Activated CD4-positive, alpha-beta memory T cell treated with anti-CD3 and anti-CD28 coated beads, Interleukin-2, amount 10 ng/mL, durations not matched to agents 7 days and 5 days (primary cell): ENCODE data around the gene NHS. TPM values are rescaled to one million over a fixed set of nuclear protein-coding genes. Genes with fewer than 3 reads are reported as not detected.

Experiments
- CTCF ChIA-PET: fragments of 350-600 bp; sonication (Branson Sonifier 250); formaldehyde crosslinking; loops from one replicate; lab custom pipeline; 2021; ENCODE audit warnings: antibody characterized with exemption, inconsistent platforms; lab: Charles Lee
- POLR2A ChIA-PET: fragments of 350-600 bp; sonication (Branson Sonifier 250); formaldehyde crosslinking; loops from one replicate; lab custom pipeline; 2021; ENCODE audit warnings: antibody characterized with exemption; lab: Charles Lee
- DNase-seq: peaks from one replicate; pipeline ENCODE4 v3.0.0-alpha.2; 2020
- H3K27ac Mint-ChIP-seq: one replicate; pipeline ENCODE4 v1.8.0; 2021; ENCODE audit warnings: mild to moderate bottlenecking, mixed read lengths
- H3K27me3 Mint-ChIP-seq: one replicate; pipeline ENCODE4 v1.8.0; 2021; ENCODE audit warnings: mixed read lengths
- H3K36me3 Mint-ChIP-seq: one replicate; pipeline ENCODE4 v1.8.0; 2021; ENCODE audit warnings: low read depth, mixed read lengths
- H3K4me1 Mint-ChIP-seq: one replicate; pipeline ENCODE4 v1.8.0; 2021; ENCODE audit warnings: mixed read lengths
- H3K4me3 Mint-ChIP-seq: one replicate; pipeline ENCODE4 v1.8.0; 2021; ENCODE audit warnings: mild to moderate bottlenecking, mixed read lengths
- H3K9me3 Mint-ChIP-seq: one replicate; pipeline ENCODE4 v1.8.0; 2021; ENCODE audit warnings: mixed read lengths
- total RNA-seq, 2 experiments: library from RNA; stranded (reverse); gene quantifications; one replicate each; pipeline ENCODE4 v1.2.3, GENCODE V29; 2021

Gene NHS
- total RNA-seq, 2 experiments from 2014 or later, result 0.43 to 0.71 TPM

DNA sequence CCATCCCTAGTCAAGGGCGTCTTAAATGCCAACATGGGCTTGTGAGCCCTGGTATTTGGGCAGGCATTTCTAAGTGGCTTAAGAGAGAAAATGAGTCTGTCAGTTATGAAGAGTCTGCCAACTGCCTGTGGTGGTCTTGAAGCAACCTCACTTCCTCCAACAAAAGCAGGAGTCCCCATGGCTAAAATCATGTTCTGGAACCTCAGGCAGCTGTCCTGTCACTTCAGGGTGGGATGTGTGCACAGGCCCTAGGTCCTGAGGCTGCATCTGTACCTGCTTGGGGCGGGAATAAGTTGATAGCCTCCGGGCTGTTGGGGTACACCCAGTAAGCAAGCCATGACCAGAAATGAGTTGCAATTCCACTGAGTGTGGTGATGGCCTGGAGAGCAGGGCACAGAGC is 247.3 kb downstream of the NHS start:
- H3K27me3 Mint-ChIP-seq, result peaks cover 1% of the 10 kb centered on the region
- no peak overlapping the region for H3K27ac Mint-ChIP-seq
- no peak for DNase-seq
- no peaks in the 10 kb centered on the region for H3K4me1 Mint-ChIP-seq
- no peaks in the 10 kb centered on the region for H3K9me3 Mint-ChIP-seq
- ChIA-PET CTCF (no interaction called here), POLR2A (no interaction called here)
- no peak overlapping the region for H3K4me3 Mint-ChIP-seq
- H3K36me3 Mint-ChIP-seq, result no peaks in the 10 kb centered on the region

DNA sequence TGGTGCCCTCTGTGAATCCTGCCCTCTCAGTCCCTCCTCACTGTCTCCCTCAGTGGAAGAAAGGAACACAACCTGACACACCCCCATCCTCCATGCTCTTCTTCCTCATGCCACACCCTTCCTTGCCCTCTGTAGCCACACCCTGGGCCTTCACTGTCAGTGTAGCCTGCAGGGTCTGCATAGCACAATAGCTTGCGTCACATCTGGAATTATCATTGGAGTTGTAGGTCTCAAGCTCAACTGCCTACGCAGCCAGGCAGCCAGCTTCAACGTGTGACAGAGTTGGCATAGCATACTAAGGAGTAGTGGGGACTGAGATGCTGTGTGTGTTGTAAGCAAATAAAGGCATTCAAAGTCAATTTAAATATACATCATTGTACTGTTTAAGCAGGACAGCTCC is 248.8 kb downstream of the NHS start:
- no peak overlapping the region for H3K27ac Mint-ChIP-seq
- no peak overlapping the region for H3K4me3 Mint-ChIP-seq
- H3K9me3 Mint-ChIP-seq, result no peaks in the 10 kb centered on the region
- DNase-seq, result no peak
- H3K36me3 Mint-ChIP-seq, result no peaks in the 10 kb centered on the region
- CTCF ChIA-PET, result no interaction called here
- POLR2A ChIA-PET, result no interaction called here
- peaks cover 1% of the 10 kb centered on the region for H3K27me3 Mint-ChIP-seq
- no peaks in the 10 kb centered on the region for H3K4me1 Mint-ChIP-seq

DNA sequence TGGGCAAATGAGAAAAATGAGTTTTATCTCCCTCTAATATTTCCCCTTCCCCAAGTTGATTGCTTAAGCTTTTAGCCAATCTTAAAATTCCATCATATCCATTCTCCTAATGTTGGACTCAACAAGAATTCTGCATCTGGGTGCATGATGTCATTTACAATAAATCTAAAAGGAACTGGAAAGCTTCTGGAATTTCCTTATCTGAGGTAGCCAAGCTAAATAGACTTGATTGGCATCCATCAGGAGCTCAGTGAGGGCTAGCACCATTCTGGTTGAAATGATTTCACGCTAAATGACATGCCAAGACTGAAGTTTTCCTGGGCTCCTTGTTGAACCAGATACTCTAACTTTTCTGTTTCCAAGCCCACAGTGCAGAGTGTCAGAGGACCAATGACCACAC is 252.0 kb downstream of the NHS start:
- no peaks in the 10 kb centered on the region for H3K9me3 Mint-ChIP-seq
- ChIA-PET CTCF (no interaction called here), POLR2A (no interaction called here)
- no peaks in the 10 kb centered on the region for H3K4me1 Mint-ChIP-seq
- H3K27ac Mint-ChIP-seq, result no peak overlapping the region
- no peak overlapping the region for H3K4me3 Mint-ChIP-seq
- no peaks in the 10 kb centered on the region for H3K36me3 Mint-ChIP-seq
- peaks cover 1% of the 10 kb centered on the region for H3K27me3 Mint-ChIP-seq
- no peak for DNase-seq

DNA sequence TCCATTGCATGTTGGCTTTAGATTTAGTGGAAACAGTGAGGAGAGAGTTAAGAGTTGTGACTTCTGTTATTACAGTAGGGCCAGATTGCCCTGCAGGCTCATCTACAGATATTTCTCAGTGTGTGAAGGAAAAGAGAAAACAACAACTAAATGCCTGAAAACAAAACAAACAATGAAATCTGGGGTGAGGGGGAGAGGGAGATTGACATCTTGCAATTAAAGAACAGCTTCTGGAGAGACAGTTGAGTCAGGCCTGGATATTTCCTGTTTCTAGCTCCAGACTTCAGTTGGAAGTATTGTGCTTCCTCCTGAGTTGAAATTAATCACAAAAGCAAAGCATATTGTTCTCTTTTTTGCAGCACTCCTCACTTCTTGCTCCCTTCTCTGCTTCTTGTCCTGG is 254.0 kb downstream of the NHS start:
- ChIA-PET CTCF (no interaction called here), POLR2A (no interaction called here)
- H3K4me1 Mint-ChIP-seq, result peaks cover 14% of the 10 kb centered on the region
- no peaks in the 10 kb centered on the region for H3K9me3 Mint-ChIP-seq
- DNase-seq, result no peak
- no peaks in the 10 kb centered on the region for H3K36me3 Mint-ChIP-seq
- no peak overlapping the region for H3K27ac Mint-ChIP-seq
- no peak overlapping the region for H3K4me3 Mint-ChIP-seq
- peaks cover 1% of the 10 kb centered on the region for H3K27me3 Mint-ChIP-seq

GRCh38 chrX:17629519-17629918 is 254.5 kb downstream of the NHS start:
- H3K4me3 Mint-ChIP-seq, result no peak overlapping the region
- H3K27ac Mint-ChIP-seq, result no peak overlapping the region
- no peaks in the 10 kb centered on the region for H3K9me3 Mint-ChIP-seq

DNA sequence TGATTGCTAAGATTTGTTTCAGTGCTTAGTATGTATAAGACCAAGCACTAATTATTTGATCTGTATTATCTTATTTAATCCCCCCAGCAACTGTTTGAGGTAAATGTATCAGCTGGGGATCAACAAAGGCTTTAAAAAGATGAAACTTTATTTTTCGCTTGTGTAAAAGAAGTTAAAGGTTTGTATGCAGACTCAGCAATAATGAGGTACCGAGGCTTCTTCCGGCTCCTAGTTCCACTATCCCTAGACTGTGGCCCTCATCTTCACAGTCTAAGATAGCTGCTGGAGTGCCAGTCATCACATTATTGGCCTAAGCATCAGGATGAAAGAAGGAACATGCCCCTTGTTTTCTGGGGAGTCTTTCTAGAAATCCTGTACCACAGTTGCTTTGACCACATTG is 256.6 kb downstream of the NHS start:
- Mint-ChIP-seq H3K4me3 (no peak overlapping the region), H3K4me1 (peaks cover 14% of the 10 kb centered on the region), H3K9me3 (no peaks in the 10 kb centered on the region), H3K27ac (no peak overlapping the region), H3K27me3 (no peaks in the 10 kb centered on the region), H3K36me3 (no peaks in the 10 kb centered on the region)
- POLR2A ChIA-PET, result no interaction called here
- no peak for DNase-seq
- CTCF ChIA-PET, result no interaction called here

More at GRCh38 chrX:17629519-17629918, 254.5 kb downstream of the NHS start:
- peaks cover 1% of the 10 kb centered on the region for H3K27me3 Mint-ChIP-seq
- no peaks in the 10 kb centered on the region for H3K36me3 Mint-ChIP-seq
- POLR2A ChIA-PET, result no interaction called here
- DNase-seq, result no peak
- CTCF ChIA-PET, result no interaction called here
- H3K4me1 Mint-ChIP-seq, result peaks cover 14% of the 10 kb centered on the region

DNA sequence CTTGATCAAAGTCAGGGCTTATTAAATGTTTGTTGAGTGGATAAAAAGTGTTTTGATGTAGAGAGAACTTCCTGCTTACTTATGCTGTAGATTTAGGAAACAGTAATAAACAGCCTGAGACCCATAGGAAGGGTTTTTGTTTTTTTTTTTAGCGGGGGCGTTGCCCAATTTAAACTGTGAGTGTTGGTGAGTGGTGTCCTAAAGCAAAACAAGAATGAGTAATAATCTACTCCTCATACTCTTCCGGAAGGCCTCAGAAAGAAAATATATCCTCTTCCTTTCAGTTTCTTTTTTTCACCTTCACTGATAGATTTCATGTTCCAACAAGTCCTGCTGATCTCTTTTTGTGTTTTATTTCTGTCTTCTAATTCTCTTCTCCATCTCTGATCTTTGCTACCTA is 257.9 kb downstream of the NHS start:
- ChIA-PET CTCF (no interaction called here), POLR2A (no interaction called here)
- Mint-ChIP-seq H3K27me3 (no peaks in the 10 kb centered on the region), H3K9me3 (no peaks in the 10 kb centered on the region), H3K4me3 (peak overlapping the region; percentile 62), H3K36me3 (no peaks in the 10 kb centered on the region), H3K27ac (peak overlapping the region; percentile 78), H3K4me1 (peaks cover 14% of the 10 kb centered on the region)
- DNase-seq, result no peak

- ChIA-PET CTCF (no interaction called here), POLR2A (no interaction called here)
- H3K9me3 Mint-ChIP-seq, result no peaks in the 10 kb centered on the region
- peaks cover 14% of the 10 kb centered on the region for H3K4me1 Mint-ChIP-seq
- DNase-seq, result no peak
- H3K27me3 Mint-ChIP-seq, result no peaks in the 10 kb centered on the region
- no peaks in the 10 kb centered on the region for H3K36me3 Mint-ChIP-seq
- H3K4me3 Mint-ChIP-seq, result peak overlapping the region; percentile 62
- peak overlapping the region; percentile 78 for H3K27ac Mint-ChIP-seq
These were observed 258.5 kb downstream of the NHS start for GRCh38 chrX:17633546-17633945.

DNA sequence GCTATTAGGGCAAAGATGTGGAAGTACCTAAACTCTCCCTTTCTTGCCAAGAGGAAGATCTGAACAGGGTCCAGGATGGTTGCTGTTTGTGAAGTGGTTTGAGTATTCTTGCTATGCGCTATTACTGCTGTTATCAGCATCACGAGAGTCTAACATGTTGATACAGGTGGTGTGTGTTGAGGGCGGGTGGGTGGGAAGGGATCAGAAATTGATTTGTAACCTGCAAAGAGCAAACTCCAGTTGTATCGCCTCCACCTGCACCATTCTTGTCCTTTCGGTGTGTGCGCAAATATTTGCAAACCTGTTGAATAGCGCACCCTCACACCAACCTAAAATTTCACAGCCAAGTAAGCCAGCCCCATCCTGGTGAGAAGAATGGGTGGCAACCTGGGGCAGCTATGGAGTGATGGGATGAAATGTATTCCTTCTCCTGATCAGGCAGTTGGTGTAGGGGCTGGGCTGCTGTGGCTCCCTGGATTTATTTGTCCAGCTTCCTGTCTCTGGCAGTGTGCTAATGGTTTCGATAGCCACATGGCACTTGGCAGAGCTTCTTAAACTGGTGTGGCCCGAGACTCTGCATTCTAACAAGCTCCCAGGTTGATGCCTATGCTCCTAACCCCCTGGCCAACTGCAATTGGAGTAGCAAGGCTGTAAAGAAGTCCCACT is 259.7 kb downstream of the NHS start:
- no peaks in the 10 kb centered on the region for H3K9me3 Mint-ChIP-seq
- ChIA-PET CTCF (no interaction called here), POLR2A (no interaction called here)
- no peaks in the 10 kb centered on the region for H3K27me3 Mint-ChIP-seq
- H3K4me1 Mint-ChIP-seq, result peaks cover 14% of the 10 kb centered on the region
- DNase-seq, result no peak
- no peaks in the 10 kb centered on the region for H3K36me3 Mint-ChIP-seq
- no peak overlapping the region for H3K4me3 Mint-ChIP-seq
- H3K27ac Mint-ChIP-seq, result no peak overlapping the region

GRCh38 chrX:17635231-17635630 is 260.2 kb downstream of the NHS start:
- Mint-ChIP-seq H3K4me1 (peaks cover 14% of the 10 kb centered on the region), H3K27me3 (no peaks in the 10 kb centered on the region), H3K9me3 (no peaks in the 10 kb centered on the region), H3K36me3 (no peaks in the 10 kb centered on the region), H3K4me3 (no peak overlapping the region), H3K27ac (no peak overlapping the region)
- CTCF ChIA-PET, result no interaction called here
- DNase-seq, result no peak
- POLR2A ChIA-PET, result no interaction called here

- Mint-ChIP-seq H3K27ac (no peak overlapping the region), H3K4me1 (peaks cover 14% of the 10 kb centered on the region), H3K36me3 (no peaks in the 10 kb centered on the region), H3K27me3 (no peaks in the 10 kb centered on the region), H3K4me3 (no peak overlapping the region), H3K9me3 (no peaks in the 10 kb centered on the region)
- CTCF ChIA-PET, result no interaction called here
- DNase-seq, result no peak
- POLR2A ChIA-PET, result no interaction called here
These were observed 262.2 kb downstream of the NHS start for GRCh38 chrX:17637235-17637634.

DNA sequence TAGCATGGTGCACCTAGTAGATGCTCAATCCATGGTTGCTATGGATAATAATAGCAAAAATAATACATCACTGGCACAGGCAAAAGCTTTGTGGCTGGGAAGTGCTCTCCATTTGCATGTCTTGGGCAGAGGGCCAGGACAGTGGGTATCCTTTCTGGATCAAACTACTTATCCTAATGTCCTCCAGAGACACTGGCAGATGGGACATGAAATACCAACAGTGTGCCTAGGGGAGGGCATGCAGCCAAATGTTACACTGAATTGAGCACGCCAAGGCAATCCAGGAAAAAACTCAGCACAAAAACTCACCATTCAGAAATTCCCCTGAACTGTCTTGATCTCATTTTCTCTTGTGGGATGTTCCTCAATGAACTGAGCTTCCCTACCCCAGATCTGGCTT is 263.7 kb downstream of the NHS start:
- DNase-seq, result no peak
- H3K27ac Mint-ChIP-seq, result no peak overlapping the region
- peaks cover 1% of the 10 kb centered on the region for H3K4me1 Mint-ChIP-seq
- H3K4me3 Mint-ChIP-seq, result no peak overlapping the region
- no peaks in the 10 kb centered on the region for H3K9me3 Mint-ChIP-seq
- no peaks in the 10 kb centered on the region for H3K36me3 Mint-ChIP-seq
- CTCF ChIA-PET, result no interaction called here
- no peaks in the 10 kb centered on the region for H3K27me3 Mint-ChIP-seq
- POLR2A ChIA-PET, result no interaction called here

GRCh38 chrX:17642891-17643290 is 267.9 kb downstream of the NHS start:
- DNase-seq, result no peak
- H3K27ac Mint-ChIP-seq, result no peak overlapping the region
- H3K4me1 Mint-ChIP-seq, result no peaks in the 10 kb centered on the region
- no peaks in the 10 kb centered on the region for H3K9me3 Mint-ChIP-seq
- H3K4me3 Mint-ChIP-seq, result no peak overlapping the region
- H3K27me3 Mint-ChIP-seq, result no peaks in the 10 kb centered on the region
- CTCF ChIA-PET, result no interaction called here
- no peaks in the 10 kb centered on the region for H3K36me3 Mint-ChIP-seq
- POLR2A ChIA-PET, result no interaction called here

DNA sequence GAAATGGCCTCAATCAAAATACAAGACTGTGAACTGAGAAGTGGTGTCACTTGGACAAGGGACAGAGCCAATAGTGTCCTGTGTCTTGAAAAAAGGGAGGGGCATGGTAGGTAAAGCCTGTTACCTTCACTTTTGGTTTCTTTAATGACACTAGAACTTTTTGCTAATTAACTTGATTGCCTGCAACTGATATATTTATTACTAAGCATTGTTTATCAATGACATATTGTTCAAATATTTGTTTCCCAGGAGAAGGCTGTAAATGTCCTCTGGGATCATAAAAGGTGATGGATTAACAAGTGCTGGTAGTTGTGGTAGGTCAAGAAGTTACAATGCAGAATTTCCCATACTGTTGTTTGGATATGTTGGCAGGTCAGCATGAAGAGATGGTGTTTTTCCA is 268.5 kb downstream of the NHS start:
- Mint-ChIP-seq H3K36me3 (no peaks in the 10 kb centered on the region), H3K27ac (no peak overlapping the region), H3K4me3 (no peak overlapping the region), H3K4me1 (no peaks in the 10 kb centered on the region), H3K27me3 (no peaks in the 10 kb centered on the region), H3K9me3 (no peaks in the 10 kb centered on the region)
- CTCF ChIA-PET, result no interaction called here
- no peak for DNase-seq
- POLR2A ChIA-PET, result no interaction called here
